A549 (cell line): ENCODE data around the gene CACTIN. TPM values are rescaled to one million over a fixed set of nuclear protein-coding genes. Genes with fewer than 3 reads are reported as not detected.
"Not testable (repeated sequence)": the region's sequence is repeated elsewhere in the genome, so short reads cannot be mapped to it uniquely, and the experiment has no call there.

Experiments used
- ATAC-seq, 2 experiments: fragments of 200-7000 bp in 1 of 2; fragments of >200 bp in 1 of 2; cut with Nextera tagmentation in 1 of 2; cut with Tn5 transposase in 1 of 2; 3 replicates each; pipeline versions ENCODE4 v1.8.0 to v1.9.1; 2018 to 2020; ENCODE audit warnings: mild to moderate bottlenecking in 1 of 2, moderate library complexity in 1 of 2
- CTCF ChIA-PET: fragments of 300-600 bp; sonication (Branson Sonifier 250); formaldehyde crosslinking; extraction: SDS; loops from one replicate; lab custom pipeline; 2021; ENCODE audit warnings: antibody characterized with exemption, inconsistent platforms; lab: Yijun Ruan, JAX
- POLR2A ChIA-PET: fragments of 350-600 bp; formaldehyde crosslinking; extraction: SDS; loops from one replicate; lab custom pipeline; 2021; ENCODE audit warnings: antibody characterized with exemption, inconsistent platforms; lab: Yijun Ruan, JAX
- DNase-seq, 2 experiments: peaks; one replicate each; pipeline versions ENCODE4 v3.0.0 to v3.0.0-alpha.2; 2011 to 2016; ENCODE audit warnings: low read depth in 1 of 2, low spot score in 1 of 2
- FAIRE-seq: peaks from 2 replicates; lab custom pipeline; 2011; peaks lifted over from hg19 to GRCh38; lab: Jason Lieb, UNC
- H3K27ac ChIP-seq, 2 experiments: fragments of >200 bp; sonication (Bioruptor Twin); formaldehyde crosslinking; 3 replicates each; pipeline ENCODE4 v1.5.1; 2016 to 2017
- H3K4me1 ChIP-seq: fragments of >200 bp; sonication (Bioruptor Twin); formaldehyde crosslinking; 3 replicates; pipeline ENCODE4 v1.6.1; 2016
- H3K4me2 ChIP-seq: fragments of >200 bp; sonication (Bioruptor Twin); formaldehyde crosslinking; 3 replicates; pipeline ENCODE4 v1.6.1; 2016
- H3K4me3 ChIP-seq: fragments of >200 bp; sonication (Bioruptor Twin); formaldehyde crosslinking; 3 replicates; pipeline ENCODE4 v1.5.1; 2016
- H3K9me3 ChIP-seq: fragments of >200 bp; sonication (Bioruptor Twin); formaldehyde crosslinking; 3 replicates; pipeline ENCODE4 v1.6.1; 2016
- BHLHE40 ChIP-seq: IDR thresholded peaks from 2 replicates; pipeline ENCODE4 v1.6.1; 2012; ENCODE audit warnings: low read depth, low read length, inconsistent platforms
- CHD2 ChIP-seq: fragments of 150-350 bp; IDR thresholded peaks from 2 replicates; pipeline ENCODE4 v1.6.1; 2014; ENCODE audit warnings: low read length; ENCODE audit not compliant: partially characterized antibody
- CHD4 ChIP-seq: fragments of 200-600 bp; sonication (generic); IDR thresholded peaks from 2 replicates; pipeline ENCODE4 v1.6.1; 2016; ENCODE audit warnings: antibody characterized with exemption, mild to moderate bottlenecking, borderline replicate concordance
- EHF ChIP-seq: fragments of 250-450 bp; sonication (Bioruptor Pico); IDR thresholded peaks from 2 replicates; pipeline ENCODE4 v1.5.0; 2020; ENCODE audit warnings: mild to moderate bottlenecking
- EHMT2 ChIP-seq: fragments of 200-600 bp; sonication (generic); IDR thresholded peaks from 2 replicates; pipeline ENCODE4 v1.6.1; 2016; ENCODE audit warnings: antibody characterized with exemption, low read depth, mild to moderate bottlenecking, moderate library complexity
- EP300 ChIP-seq, 2 experiments: fragments of >200 bp; sonication (Bioruptor Twin); formaldehyde crosslinking; IDR thresholded peaks; 2 replicates in 1 of 2; 3 replicates in 1 of 2; pipeline ENCODE4 v1.6.1; 2016 to 2017
- ESRRA ChIP-seq: fragments of 150-350 bp; IDR thresholded peaks from 2 replicates; pipeline ENCODE4 v1.6.1; 2014; ENCODE audit warnings: mild to moderate bottlenecking, low read length, borderline replicate concordance
- FOSB ChIP-seq: fragments of 250-450 bp; sonication (Bioruptor Pico); IDR thresholded peaks from 2 replicates; pipeline ENCODE4 v1.5.0; 2020; ENCODE audit warnings: mild to moderate bottlenecking, moderate library complexity
- GATA3 ChIP-seq: IDR thresholded peaks from 2 replicates; pipeline ENCODE4 v1.6.1; 2012; ENCODE audit warnings: borderline replicate concordance
- JUN ChIP-seq, 2 experiments: fragments of >200 bp; sonication (Bioruptor Twin); formaldehyde crosslinking; IDR thresholded peaks; 2 replicates in 1 of 2; 3 replicates in 1 of 2; pipeline ENCODE4 v1.6.1; 2016 to 2017
- MAFK ChIP-seq: fragments of 450-650 bp; IDR thresholded peaks from 2 replicates; pipeline ENCODE4 v1.6.1; 2014; ENCODE audit not compliant: partially characterized antibody
- MYC ChIP-seq: IDR thresholded peaks from 2 replicates; pipeline ENCODE4 v1.6.1; 2012; ENCODE audit warnings: mild to moderate bottlenecking, inconsistent platforms, low read length, improper control_type of control experiment, borderline replicate concordance
- PHF8 ChIP-seq: fragments of 200-600 bp; sonication (generic); IDR thresholded peaks from 2 replicates; pipeline ENCODE4 v1.6.1; 2016; ENCODE audit warnings: low read depth, mild to moderate bottlenecking, antibody characterized with exemption, moderate library complexity, borderline replicate concordance
- RAD21 ChIP-seq, 2 experiments: fragments of >200 bp in 1 of 2; sonication (Bioruptor Twin) in 1 of 2; formaldehyde crosslinking in 1 of 2; IDR thresholded peaks in 1 of 2; conservative IDR thresholded peaks in 1 of 2; 2 replicates in 1 of 2; 3 replicates in 1 of 2; pipeline ENCODE4 v1.6.1; 2012 to 2018; ENCODE audit warnings: inconsistent platforms in 1 of 2
- RCOR1 ChIP-seq: fragments of 150-350 bp; IDR thresholded peaks from 2 replicates; pipeline ENCODE4 v1.6.1; 2014; ENCODE audit warnings: antibody characterized with exemption, low read length, low read depth
- RFX5 ChIP-seq: fragments of 450-650 bp; IDR thresholded peaks from 2 replicates; pipeline ENCODE4 v1.7.1; 2014; ENCODE audit warnings: antibody characterized with exemption, mild to moderate bottlenecking, moderate library complexity
- RNF2 ChIP-seq: fragments of 200-600 bp; sonication (generic); IDR thresholded peaks from 2 replicates; pipeline ENCODE4 v1.6.1; 2016; ENCODE audit warnings: low read depth, mild to moderate bottlenecking, antibody characterized with exemption, moderate library complexity, borderline replicate concordance
- TFCP2L1 ChIP-seq: fragments of 250-450 bp; sonication (Bioruptor Pico); IDR thresholded peaks from 2 replicates; pipeline ENCODE4 v1.5.0; 2021; ENCODE audit warnings: mild to moderate bottlenecking
- TP53 ChIP-seq: fragments of 250-450 bp; sonication (Bioruptor Pico); IDR thresholded peaks from 2 replicates; pipeline ENCODE4 v1.5.0; 2021; ENCODE audit warnings: mild to moderate bottlenecking, moderate library complexity
- ZFP36 ChIP-seq: fragments of 450-650 bp; IDR thresholded peaks from 2 replicates; pipeline ENCODE4 v1.6.1; 2014; ENCODE audit warnings: borderline replicate concordance; ENCODE audit not compliant: partially characterized antibody
- ZSCAN20 ChIP-seq: fragments of 250-450 bp; sonication (Bioruptor Pico); IDR thresholded peaks from 2 replicates; pipeline ENCODE4 v1.8.0; 2022; ENCODE audit warnings: mild to moderate bottlenecking, moderate library complexity
- WGBS: methylation state at CpG from one replicate; pipeline ENCODE4 v1.1.6; 2017; ENCODE audit errors: missing lambda C conversion rate; 5-methylcytosine and 5-hydroxymethylcytosine counted together
- polyA plus RNA-seq, 4 experiments: library from polyadenylated mRNA; depleted of rRNA in 3 of 4; stranded (reverse); fragments of >200 nt; fragmentation: RNase III in 1 of 4; extraction: RNeasy Plus Mini Kit Qiagen cat#74134 plus additional on column Dnase treatment in 1 of 4; gene quantifications; 2 replicates in 3 of 4; 3 replicates in 1 of 4; pipeline ENCODE4 v1.2.3, GENCODE V29; 2011 to 2017
- TF ChIP-seq, protein P1 (sequence below): fragments of 450-650 bp; IDR thresholded peaks from 2 replicates; pipeline ENCODE4 v1.6.1; 2014; ENCODE audit warnings: antibody characterized with exemption
- TF ChIP-seq, protein P2 (sequence below): fragments of >200 bp; sonication (Bioruptor Twin); formaldehyde crosslinking; IDR thresholded peaks from 3 replicates; pipeline ENCODE4 v1.5.1; 2016
- TF ChIP-seq, protein P3 (sequence below): fragments of 150-350 bp; IDR thresholded peaks from 2 replicates; pipeline ENCODE4 v1.6.1; 2014; ENCODE audit warnings: low read depth, mild to moderate bottlenecking, low read length
- TF ChIP-seq, protein P4 (sequence below): fragments of 250-450 bp; sonication (Bioruptor Pico); IDR thresholded peaks from 2 replicates; pipeline ENCODE4 v1.5.0; 2020; ENCODE audit warnings: low read depth, mild to moderate bottlenecking, moderate library complexity
- TF ChIP-seq, protein P5 (sequence below): IDR thresholded peaks from 2 replicates; pipeline ENCODE4 v1.6.1; 2012
- TF ChIP-seq, protein P6 (sequence below): fragments of 250-450 bp; sonication (Bioruptor Pico); IDR thresholded peaks from 2 replicates; pipeline ENCODE4 v1.5.0; 2021; ENCODE audit warnings: mild to moderate bottlenecking, moderate library complexity, borderline replicate concordance

The CACTIN gene
- polyA plus RNA-seq, 2 of the 4 experiments (the other 2 are of a cell fraction) = 8.3 to 14.9 TPM

DNA sequence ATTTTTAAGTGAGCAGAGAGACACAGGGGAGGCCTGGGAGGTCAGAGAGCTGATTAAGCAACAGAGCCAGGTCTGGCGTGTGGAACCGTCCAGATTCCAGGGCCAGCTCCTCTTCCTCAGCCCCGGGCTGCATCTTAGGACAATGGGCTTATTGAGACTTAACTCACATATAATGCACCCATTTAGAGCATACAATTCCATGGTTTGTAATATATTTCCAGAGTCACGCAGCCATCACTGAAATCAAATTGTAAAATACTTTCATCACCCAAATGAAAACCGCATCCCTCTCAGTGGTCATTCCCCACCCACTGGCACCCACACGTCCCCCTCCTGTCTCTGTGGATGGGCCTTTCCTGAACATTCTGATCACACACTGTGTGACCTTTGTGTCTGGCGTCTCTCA is 56.0 kb downstream of the CACTIN start:
- POLR2A ChIA-PET = no interaction called here
- peaks cover 28% of the 10 kb centered on the region for H3K4me1 ChIP-seq
- H3K9me3 ChIP-seq = no peaks in the 10 kb centered on the region
- 72% methylated on average over 7 of the region's 7 CpGs for WGBS
- no peak for TF ChIP-seq JUN (IDR thresholded peaks at IDR 0.05)
- no peak for TF ChIP-seq RAD21 (conservative IDR thresholded peaks at IDR 0.05 in 1 of 2, IDR thresholded peaks at IDR 0.05 in 1 of 2)
- TF ChIP-seq RCOR1 = no peak
- no peak for TF ChIP-seq EP300 (IDR thresholded peaks at IDR 0.05)
- TF ChIP-seq BHLHE40 = no peak
- TF ChIP-seq CHD2 = no peak
- TF ChIP-seq TFCP2L1 (CRISPR knock-in tag) = no peak
- TF ChIP-seq, all 56 proteins: peak for 0
- FAIRE-seq = no peak
- no peak for DNase-seq
- no peak overlapping the region for H3K4me3 ChIP-seq
- no peak overlapping the region for H3K4me2 ChIP-seq
- no peak for ATAC-seq
- H3K27ac ChIP-seq = peak overlapping the region; percentile 43 to 94; a peak in 4 of 6 replicates
- CTCF ChIA-PET = interaction anchor here (0.6 kb wide), 1 partner anchor 16 kb away, joined by 3 read pairs; no protein-coding TSS in a partner anchor

DNA sequence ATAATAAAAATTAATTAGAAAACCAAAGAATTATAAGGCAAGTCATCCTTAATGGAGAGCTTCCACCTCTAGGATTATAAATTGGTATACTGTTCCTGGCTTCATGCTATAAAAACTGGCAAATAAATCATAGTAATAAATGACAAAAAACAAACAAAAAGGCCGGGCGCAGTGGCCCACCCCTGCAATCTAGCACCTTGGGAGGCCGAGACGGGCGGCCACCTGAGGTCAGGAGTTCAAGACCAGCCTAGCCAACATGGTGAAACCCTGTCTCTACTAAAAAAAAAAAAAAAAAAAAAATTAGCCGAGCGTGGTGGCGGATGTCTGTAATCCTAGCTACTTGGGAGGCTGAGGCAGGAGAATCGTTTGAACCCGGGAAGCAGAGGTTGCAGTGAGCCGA is 56.5 kb downstream of the CACTIN start:
- CTCF ChIA-PET = interaction anchor here (1.6 kb wide), 1 partner anchor 13 kb away, joined by 4 read pairs; the partner anchor contains the start of gene MFSD12
- not testable (repeated sequence) for H3K4me2 ChIP-seq
- 40% methylated on average over 11 of the region's 11 CpGs for WGBS

DNA sequence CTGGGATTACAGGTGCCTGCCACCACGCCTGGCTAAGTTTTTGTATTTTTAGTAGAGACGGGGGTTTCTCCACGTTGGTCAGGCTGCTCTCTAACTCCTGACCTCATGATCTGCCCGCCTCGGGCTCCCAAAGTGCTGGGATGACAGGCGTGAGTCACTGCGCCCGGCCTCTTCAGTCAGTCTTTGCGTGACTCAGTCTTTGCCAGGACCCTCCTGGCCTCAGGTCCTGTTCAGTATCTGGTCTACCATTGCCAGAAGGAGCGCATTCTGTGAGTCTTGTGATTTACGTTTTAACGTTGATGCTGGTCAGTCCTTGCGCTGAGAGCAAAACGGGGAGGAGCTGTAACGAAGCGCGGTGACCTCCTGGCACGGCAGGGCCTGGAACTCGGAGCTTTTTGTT is 61.5 kb downstream of the CACTIN start:
- Histone ChIP-seq H3K4me2 (peak overlapping the region; percentile 36), H3K27ac (peak overlapping the region; percentile 76 to 89), H3K4me1 (peaks cover 44% of the 10 kb centered on the region), H3K9me3 (no peaks in the 10 kb centered on the region), H3K4me3 (no peak overlapping the region)
- FAIRE-seq = no peak
- peak; percentile 91 to 93 for ATAC-seq
- ChIA-PET POLR2A (no interaction called here), CTCF (interaction anchor here (0.9 to 3.2 kb wide), 3 partner anchors 8 to 20 kb away, joined by 3 to 15 read pairs (median 7); no protein-coding TSS in a partner anchor)
- DNase-seq = peak; percentile 63 to 90
- 3% methylated on average over 16 of the region's 19 CpGs for WGBS
- TF ChIP-seq, protein P1, sequence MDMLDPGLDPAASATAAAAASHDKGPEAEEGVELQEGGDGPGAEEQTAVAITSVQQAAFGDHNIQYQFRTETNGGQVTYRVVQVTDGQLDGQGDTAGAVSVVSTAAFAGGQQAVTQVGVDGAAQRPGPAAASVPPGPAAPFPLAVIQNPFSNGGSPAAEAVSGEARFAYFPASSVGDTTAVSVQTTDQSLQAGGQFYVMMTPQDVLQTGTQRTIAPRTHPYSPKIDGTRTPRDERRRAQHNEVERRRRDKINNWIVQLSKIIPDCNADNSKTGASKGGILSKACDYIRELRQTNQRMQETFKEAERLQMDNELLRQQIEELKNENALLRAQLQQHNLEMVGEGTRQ = no peak
- TF ChIP-seq MYC (no peak), MAFK (no peak), ZSCAN20 (no peak), CHD4 (no peak), EHMT2 (no peak), RNF2 (no peak), GATA3 (peak; percentile 52; the same call in 1 of the 2 replicates), EHF (no peak), RFX5 (no peak), PHF8 (no peak), FOSB (CRISPR knock-in tag) (no peak), RCOR1 (no peak), ZFP36 (no peak), ESRRA (no peak), TP53 (CRISPR knock-in tag) (no peak)
- TF ChIP-seq, protein P2, sequence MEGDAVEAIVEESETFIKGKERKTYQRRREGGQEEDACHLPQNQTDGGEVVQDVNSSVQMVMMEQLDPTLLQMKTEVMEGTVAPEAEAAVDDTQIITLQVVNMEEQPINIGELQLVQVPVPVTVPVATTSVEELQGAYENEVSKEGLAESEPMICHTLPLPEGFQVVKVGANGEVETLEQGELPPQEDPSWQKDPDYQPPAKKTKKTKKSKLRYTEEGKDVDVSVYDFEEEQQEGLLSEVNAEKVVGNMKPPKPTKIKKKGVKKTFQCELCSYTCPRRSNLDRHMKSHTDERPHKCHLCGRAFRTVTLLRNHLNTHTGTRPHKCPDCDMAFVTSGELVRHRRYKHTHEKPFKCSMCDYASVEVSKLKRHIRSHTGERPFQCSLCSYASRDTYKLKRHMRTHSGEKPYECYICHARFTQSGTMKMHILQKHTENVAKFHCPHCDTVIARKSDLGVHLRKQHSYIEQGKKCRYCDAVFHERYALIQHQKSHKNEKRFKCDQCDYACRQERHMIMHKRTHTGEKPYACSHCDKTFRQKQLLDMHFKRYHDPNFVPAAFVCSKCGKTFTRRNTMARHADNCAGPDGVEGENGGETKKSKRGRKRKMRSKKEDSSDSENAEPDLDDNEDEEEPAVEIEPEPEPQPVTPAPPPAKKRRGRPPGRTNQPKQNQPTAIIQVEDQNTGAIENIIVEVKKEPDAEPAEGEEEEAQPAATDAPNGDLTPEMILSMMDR = no peak
- TF ChIP-seq, protein P3, sequence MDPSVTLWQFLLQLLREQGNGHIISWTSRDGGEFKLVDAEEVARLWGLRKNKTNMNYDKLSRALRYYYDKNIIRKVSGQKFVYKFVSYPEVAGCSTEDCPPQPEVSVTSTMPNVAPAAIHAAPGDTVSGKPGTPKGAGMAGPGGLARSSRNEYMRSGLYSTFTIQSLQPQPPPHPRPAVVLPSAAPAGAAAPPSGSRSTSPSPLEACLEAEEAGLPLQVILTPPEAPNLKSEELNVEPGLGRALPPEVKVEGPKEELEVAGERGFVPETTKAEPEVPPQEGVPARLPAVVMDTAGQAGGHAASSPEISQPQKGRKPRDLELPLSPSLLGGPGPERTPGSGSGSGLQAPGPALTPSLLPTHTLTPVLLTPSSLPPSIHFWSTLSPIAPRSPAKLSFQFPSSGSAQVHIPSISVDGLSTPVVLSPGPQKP = no peak
- TF ChIP-seq, protein P4, sequence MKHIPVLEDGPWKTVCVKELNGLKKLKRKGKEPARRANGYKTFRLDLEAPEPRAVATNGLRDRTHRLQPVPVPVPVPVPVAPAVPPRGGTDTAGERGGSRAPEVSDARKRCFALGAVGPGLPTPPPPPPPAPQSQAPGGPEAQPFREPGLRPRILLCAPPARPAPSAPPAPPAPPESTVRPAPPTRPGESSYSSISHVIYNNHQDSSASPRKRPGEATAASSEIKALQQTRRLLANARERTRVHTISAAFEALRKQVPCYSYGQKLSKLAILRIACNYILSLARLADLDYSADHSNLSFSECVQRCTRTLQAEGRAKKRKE (CRISPR knock-in tag) = no peak
- TF ChIP-seq, protein P5, sequence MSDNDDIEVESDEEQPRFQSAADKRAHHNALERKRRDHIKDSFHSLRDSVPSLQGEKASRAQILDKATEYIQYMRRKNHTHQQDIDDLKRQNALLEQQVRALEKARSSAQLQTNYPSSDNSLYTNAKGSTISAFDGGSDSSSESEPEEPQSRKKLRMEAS = peak; percentile 73
- TF ChIP-seq, protein P6, sequence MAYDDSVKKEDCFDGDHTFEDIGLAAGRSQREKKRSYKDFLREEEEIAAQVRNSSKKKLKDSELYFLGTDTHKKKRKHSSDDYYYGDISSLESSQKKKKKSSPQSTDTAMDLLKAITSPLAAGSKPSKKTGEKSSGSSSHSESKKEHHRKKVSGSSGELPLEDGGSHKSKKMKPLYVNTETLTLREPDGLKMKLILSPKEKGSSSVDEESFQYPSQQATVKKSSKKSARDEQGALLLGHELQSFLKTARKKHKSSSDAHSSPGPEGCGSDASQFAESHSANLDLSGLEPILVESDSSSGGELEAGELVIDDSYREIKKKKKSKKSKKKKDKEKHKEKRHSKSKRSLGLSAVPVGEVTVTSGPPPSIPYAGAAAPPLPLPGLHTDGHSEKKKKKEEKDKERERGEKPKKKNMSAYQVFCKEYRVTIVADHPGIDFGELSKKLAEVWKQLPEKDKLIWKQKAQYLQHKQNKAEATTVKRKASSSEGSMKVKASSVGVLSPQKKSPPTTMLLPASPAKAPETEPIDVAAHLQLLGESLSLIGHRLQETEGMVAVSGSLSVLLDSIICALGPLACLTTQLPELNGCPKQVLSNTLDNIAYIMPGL (CRISPR knock-in tag) = no peak

More for the DNA sequence above, 56.5 kb downstream of the CACTIN start:
- H3K4me3 ChIP-seq, H3K9me3 ChIP-seq, FAIRE-seq, POLR2A ChIA-PET, ATAC-seq, DNase-seq: not testable (repeated sequence)
- Histone ChIP-seq H3K4me1 (peaks cover 32% of the 10 kb centered on the region), H3K27ac (peak overlapping the region in 1 of 2 experiments; percentile 94; a peak in 2 of 6 replicates)
